HEK293 (cell line): Measurements from ENCODE around the gene EML6.

Source experiments
- CTCF ChIA-PET: fragments of 350-600 bp; formaldehyde crosslinking; extraction: SDS; loops from one replicate; lab custom pipeline; 2021; ENCODE audit warnings: antibody characterized with exemption; lab: Yijun Ruan, JAX
- POLR2A ChIA-PET: fragments of 300-600 bp; formaldehyde crosslinking; extraction: SDS; loops from one replicate; lab custom pipeline; 2020; ENCODE audit warnings: antibody characterized with exemption, inconsistent platforms; lab: Yijun Ruan, JAX
- H3K27ac ChIP-seq: fragments of 200-500 bp; sonication (Bioruptor generic); 2 replicates; pipeline ENCODE4 v1.5.1; 2014; ENCODE audit warnings: low read depth, low read length, control low read depth, inconsistent platforms; ENCODE audit errors: extremely low read depth
- H3K36me3 ChIP-seq, 2 experiments: fragments of 200-500 bp in 1 of 2; sonication (Bioruptor generic) in 1 of 2; 1 replicate in 1 of 2; 2 replicates in 1 of 2; pipeline ENCODE4 v1.5.1; 2014 to 2017; ENCODE audit warnings: inconsistent platforms in 2 of 2, low read length in 2 of 2; ENCODE audit not compliant: control insufficient read depth in 2 of 2, insufficient read depth in 1 of 2
- H3K4me1 ChIP-seq: fragments of 200-500 bp; sonication (Bioruptor generic); 2 replicates; pipeline ENCODE4 v1.5.1; 2014; ENCODE audit warnings: mild to moderate bottlenecking, low read length, inconsistent platforms; ENCODE audit not compliant: control insufficient read depth, insufficient read depth
- H3K4me3 ChIP-seq: 2 replicates; pipeline ENCODE4 v1.5.1; 2011; ENCODE audit warnings: low read depth, mild to moderate bottlenecking, control low read depth, low read length, moderate library complexity
- H3K9me3 ChIP-seq: fragments of 200-500 bp; sonication (Bioruptor generic); 2 replicates; pipeline ENCODE4 v1.5.1; 2014; ENCODE audit warnings: low read depth, low read length, inconsistent platforms; ENCODE audit not compliant: control insufficient read depth, insufficient read depth
- OVOL3 ChIP-seq: fragments of 450-650 bp; formaldehyde crosslinking; IDR thresholded peaks from 2 replicates; pipeline ENCODE4 v1.5.1; 2016; ENCODE audit warnings: missing biosample characterization, missing genetic modification characterization
- RBAK ChIP-seq: fragments of 450-650 bp; formaldehyde crosslinking; IDR thresholded peaks from 2 replicates; pipeline ENCODE4 v1.5.1; 2016; ENCODE audit warnings: missing biosample characterization, missing genetic modification characterization
- TCF7L2 ChIP-seq: IDR thresholded peaks from 2 replicates; pipeline ENCODE4 v1.6.1; 2011; ENCODE audit warnings: low read depth, mild to moderate bottlenecking, inconsistent platforms, low read length, moderate library complexity, borderline replicate concordance
- ZBTB8A ChIP-seq: fragments of 450-650 bp; formaldehyde crosslinking; IDR thresholded peaks from 2 replicates; pipeline ENCODE4 v1.5.1; 2016; ENCODE audit warnings: missing biosample characterization, missing genetic modification characterization
- ZIC2 ChIP-seq: fragments of 450-650 bp; formaldehyde crosslinking; IDR thresholded peaks from 2 replicates; pipeline ENCODE4 v1.5.1; 2016; ENCODE audit warnings: missing biosample characterization, missing genetic modification characterization
- ZNF157 ChIP-seq: fragments of 450-650 bp; formaldehyde crosslinking; IDR thresholded peaks from 2 replicates; pipeline ENCODE4 v1.5.1; 2016; ENCODE audit warnings: missing biosample characterization, missing genetic modification characterization
- ZNF19 ChIP-seq: fragments of 450-650 bp; formaldehyde crosslinking; IDR thresholded peaks from 2 replicates; pipeline ENCODE4; 2016; ENCODE audit warnings: missing biosample characterization, missing genetic modification characterization, low read depth
- ZNF214 ChIP-seq: fragments of 450-650 bp; formaldehyde crosslinking; IDR thresholded peaks from 2 replicates; pipeline ENCODE4 v1.5.1; 2017; ENCODE audit warnings: missing biosample characterization, mild to moderate bottlenecking, missing genetic modification characterization, borderline replicate concordance
- ZNF335 ChIP-seq: fragments of 450-650 bp; formaldehyde crosslinking; conservative IDR thresholded peaks from 2 replicates; pipeline ENCODE4 v1.5.1; 2016; ENCODE audit warnings: missing biosample characterization, missing genetic modification characterization
- ZNF433 ChIP-seq: fragments of 450-650 bp; formaldehyde crosslinking; IDR thresholded peaks from 2 replicates; pipeline ENCODE4 v1.5.1; 2016; ENCODE audit warnings: missing biosample characterization, missing genetic modification characterization, low read depth
- ZNF558 ChIP-seq: fragments of 450-650 bp; formaldehyde crosslinking; IDR thresholded peaks from 2 replicates; pipeline ENCODE4 v1.5.1; 2016; ENCODE audit warnings: missing biosample characterization, missing genetic modification characterization
- ZNF654 ChIP-seq: fragments of 450-650 bp; formaldehyde crosslinking; IDR thresholded peaks from 2 replicates; pipeline ENCODE4 v1.5.1; 2016; ENCODE audit warnings: low read depth, missing biosample characterization, missing genetic modification characterization
- ZNF776 ChIP-seq: fragments of 450-650 bp; formaldehyde crosslinking; IDR thresholded peaks from 2 replicates; pipeline ENCODE4 v1.5.0; 2017; ENCODE audit warnings: missing biosample characterization, missing genetic modification characterization, borderline replicate concordance
- ZNF843 ChIP-seq: fragments of 450-650 bp; formaldehyde crosslinking; IDR thresholded peaks from 2 replicates; pipeline ENCODE4 v1.5.1; 2016; ENCODE audit warnings: missing biosample characterization, missing genetic modification characterization
- TF ChIP-seq, protein P1 (sequence below): fragments of 450-650 bp; formaldehyde crosslinking; IDR thresholded peaks from 2 replicates; pipeline ENCODE4 v1.5.1; 2016; ENCODE audit warnings: missing biosample characterization, missing genetic modification characterization
- TF ChIP-seq, protein P2 (sequence below): fragments of 450-650 bp; formaldehyde crosslinking; IDR thresholded peaks from 2 replicates; pipeline ENCODE4 v1.5.1; 2016; ENCODE audit warnings: missing biosample characterization, missing genetic modification characterization, borderline replicate concordance
- TF ChIP-seq, protein P3 (sequence below): fragments of 450-650 bp; formaldehyde crosslinking; IDR thresholded peaks from 2 replicates; pipeline ENCODE4 v1.5.1; 2016; ENCODE audit warnings: missing biosample characterization, missing genetic modification characterization, borderline replicate concordance
- TF ChIP-seq, protein P4 (sequence below): fragments of 450-650 bp; formaldehyde crosslinking; IDR thresholded peaks from 2 replicates; pipeline ENCODE4 v1.5.1; 2016; ENCODE audit warnings: missing biosample characterization, missing genetic modification characterization, borderline replicate concordance
- TF ChIP-seq, protein P5 (sequence below): fragments of 450-650 bp; formaldehyde crosslinking; optimal IDR thresholded peaks from 2 replicates; pipeline ENCODE3; 2016; ENCODE audit warnings: missing biosample characterization, mild to moderate bottlenecking, missing genetic modification characterization
- TF ChIP-seq, protein P6 (sequence below): fragments of 450-650 bp; formaldehyde crosslinking; IDR thresholded peaks from 2 replicates; pipeline ENCODE4 v1.5.1; 2016; ENCODE audit warnings: missing biosample characterization, missing genetic modification characterization

EML6 gene

DNA sequence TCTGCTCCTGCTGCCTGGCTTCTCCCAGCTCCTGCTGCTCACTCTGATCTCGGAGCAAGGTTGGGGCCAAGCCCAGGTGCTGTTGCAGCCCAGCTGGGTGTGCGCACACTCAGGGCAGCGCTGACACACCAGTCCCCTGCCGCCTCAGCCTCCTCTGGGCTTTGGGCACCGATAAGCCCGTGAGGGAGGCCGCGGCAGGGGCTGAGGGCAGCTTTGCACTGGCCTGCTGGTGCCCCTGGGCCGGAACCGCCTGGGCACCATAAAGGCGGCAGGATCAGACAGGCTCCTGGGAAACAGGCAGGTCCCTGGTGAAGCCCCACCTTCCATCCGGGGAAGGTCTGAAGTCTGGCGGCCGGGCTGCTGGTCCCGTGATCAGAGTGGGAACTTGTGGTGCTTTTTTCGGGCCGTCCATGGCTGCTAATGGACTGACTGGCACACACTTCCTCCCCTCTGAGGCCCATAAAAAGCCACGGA, 14.1 kb upstream of the EML6 start:
- no peak overlapping the region for H3K4me3 ChIP-seq
- CTCF ChIA-PET, result interaction anchor here (0.7 to 1.5 kb wide), 2 partner anchors 18 to 656 kb away, joined by 3 to 5 read pairs; no protein-coding TSS in a partner anchor

More for the DNA sequence above, 14.1 kb upstream of the EML6 start:
- POLR2A ChIA-PET, result no interaction called here
- Histone ChIP-seq H3K27ac (no peak overlapping the region), H3K36me3 (no peaks in the 10 kb centered on the region), H3K4me1 (no peaks in the 10 kb centered on the region), H3K9me3 (no peaks in the 10 kb centered on the region)
- TF ChIP-seq TCF7L2 (no peak), ZNF214 (tag by site-specific recombination) (no peak), ZNF19 (no peak), OVOL3 (no peak), ZBTB8A (no peak), ZNF335 (tag by site-specific recombination) (no peak), RBAK (tag by site-specific recombination) (no peak), ZNF776 (no peak), ZNF843 (tag by site-specific recombination) (no peak), ZIC2 (tag by site-specific recombination) (no peak), ZNF654 (tag by site-specific recombination) (no peak), ZNF157 (tag by site-specific recombination) (no peak), ZNF433 (tag by site-specific recombination) (no peak), ZNF558 (tag by site-specific recombination) (no peak)
- TF ChIP-seq, protein P1, sequence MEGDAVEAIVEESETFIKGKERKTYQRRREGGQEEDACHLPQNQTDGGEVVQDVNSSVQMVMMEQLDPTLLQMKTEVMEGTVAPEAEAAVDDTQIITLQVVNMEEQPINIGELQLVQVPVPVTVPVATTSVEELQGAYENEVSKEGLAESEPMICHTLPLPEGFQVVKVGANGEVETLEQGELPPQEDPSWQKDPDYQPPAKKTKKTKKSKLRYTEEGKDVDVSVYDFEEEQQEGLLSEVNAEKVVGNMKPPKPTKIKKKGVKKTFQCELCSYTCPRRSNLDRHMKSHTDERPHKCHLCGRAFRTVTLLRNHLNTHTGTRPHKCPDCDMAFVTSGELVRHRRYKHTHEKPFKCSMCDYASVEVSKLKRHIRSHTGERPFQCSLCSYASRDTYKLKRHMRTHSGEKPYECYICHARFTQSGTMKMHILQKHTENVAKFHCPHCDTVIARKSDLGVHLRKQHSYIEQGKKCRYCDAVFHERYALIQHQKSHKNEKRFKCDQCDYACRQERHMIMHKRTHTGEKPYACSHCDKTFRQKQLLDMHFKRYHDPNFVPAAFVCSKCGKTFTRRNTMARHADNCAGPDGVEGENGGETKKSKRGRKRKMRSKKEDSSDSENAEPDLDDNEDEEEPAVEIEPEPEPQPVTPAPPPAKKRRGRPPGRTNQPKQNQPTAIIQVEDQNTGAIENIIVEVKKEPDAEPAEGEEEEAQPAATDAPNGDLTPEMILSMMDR (tag by site-specific recombination), result no peak
- TF ChIP-seq, protein P2, sequence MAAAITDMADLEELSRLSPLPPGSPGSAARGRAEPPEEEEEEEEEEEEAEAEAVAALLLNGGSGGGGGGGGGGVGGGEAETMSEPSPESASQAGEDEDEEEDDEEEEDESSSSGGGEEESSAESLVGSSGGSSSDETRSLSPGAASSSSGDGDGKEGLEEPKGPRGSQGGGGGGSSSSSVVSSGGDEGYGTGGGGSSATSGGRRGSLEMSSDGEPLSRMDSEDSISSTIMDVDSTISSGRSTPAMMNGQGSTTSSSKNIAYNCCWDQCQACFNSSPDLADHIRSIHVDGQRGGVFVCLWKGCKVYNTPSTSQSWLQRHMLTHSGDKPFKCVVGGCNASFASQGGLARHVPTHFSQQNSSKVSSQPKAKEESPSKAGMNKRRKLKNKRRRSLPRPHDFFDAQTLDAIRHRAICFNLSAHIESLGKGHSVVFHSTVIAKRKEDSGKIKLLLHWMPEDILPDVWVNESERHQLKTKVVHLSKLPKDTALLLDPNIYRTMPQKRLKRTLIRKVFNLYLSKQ (tag by site-specific recombination), result no peak
- TF ChIP-seq, protein P3, sequence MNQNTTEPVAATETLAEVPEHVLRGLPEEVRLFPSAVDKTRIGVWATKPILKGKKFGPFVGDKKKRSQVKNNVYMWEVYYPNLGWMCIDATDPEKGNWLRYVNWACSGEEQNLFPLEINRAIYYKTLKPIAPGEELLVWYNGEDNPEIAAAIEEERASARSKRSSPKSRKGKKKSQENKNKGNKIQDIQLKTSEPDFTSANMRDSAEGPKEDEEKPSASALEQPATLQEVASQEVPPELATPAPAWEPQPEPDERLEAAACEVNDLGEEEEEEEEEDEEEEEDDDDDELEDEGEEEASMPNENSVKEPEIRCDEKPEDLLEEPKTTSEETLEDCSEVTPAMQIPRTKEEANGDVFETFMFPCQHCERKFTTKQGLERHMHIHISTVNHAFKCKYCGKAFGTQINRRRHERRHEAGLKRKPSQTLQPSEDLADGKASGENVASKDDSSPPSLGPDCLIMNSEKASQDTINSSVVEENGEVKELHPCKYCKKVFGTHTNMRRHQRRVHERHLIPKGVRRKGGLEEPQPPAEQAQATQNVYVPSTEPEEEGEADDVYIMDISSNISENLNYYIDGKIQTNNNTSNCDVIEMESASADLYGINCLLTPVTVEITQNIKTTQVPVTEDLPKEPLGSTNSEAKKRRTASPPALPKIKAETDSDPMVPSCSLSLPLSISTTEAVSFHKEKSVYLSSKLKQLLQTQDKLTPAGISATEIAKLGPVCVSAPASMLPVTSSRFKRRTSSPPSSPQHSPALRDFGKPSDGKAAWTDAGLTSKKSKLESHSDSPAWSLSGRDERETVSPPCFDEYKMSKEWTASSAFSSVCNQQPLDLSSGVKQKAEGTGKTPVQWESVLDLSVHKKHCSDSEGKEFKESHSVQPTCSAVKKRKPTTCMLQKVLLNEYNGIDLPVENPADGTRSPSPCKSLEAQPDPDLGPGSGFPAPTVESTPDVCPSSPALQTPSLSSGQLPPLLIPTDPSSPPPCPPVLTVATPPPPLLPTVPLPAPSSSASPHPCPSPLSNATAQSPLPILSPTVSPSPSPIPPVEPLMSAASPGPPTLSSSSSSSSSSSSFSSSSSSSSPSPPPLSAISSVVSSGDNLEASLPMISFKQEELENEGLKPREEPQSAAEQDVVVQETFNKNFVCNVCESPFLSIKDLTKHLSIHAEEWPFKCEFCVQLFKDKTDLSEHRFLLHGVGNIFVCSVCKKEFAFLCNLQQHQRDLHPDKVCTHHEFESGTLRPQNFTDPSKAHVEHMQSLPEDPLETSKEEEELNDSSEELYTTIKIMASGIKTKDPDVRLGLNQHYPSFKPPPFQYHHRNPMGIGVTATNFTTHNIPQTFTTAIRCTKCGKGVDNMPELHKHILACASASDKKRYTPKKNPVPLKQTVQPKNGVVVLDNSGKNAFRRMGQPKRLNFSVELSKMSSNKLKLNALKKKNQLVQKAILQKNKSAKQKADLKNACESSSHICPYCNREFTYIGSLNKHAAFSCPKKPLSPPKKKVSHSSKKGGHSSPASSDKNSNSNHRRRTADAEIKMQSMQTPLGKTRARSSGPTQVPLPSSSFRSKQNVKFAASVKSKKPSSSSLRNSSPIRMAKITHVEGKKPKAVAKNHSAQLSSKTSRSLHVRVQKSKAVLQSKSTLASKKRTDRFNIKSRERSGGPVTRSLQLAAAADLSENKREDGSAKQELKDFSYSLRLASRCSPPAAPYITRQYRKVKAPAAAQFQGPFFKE, result no peak
- TF ChIP-seq, protein P4, sequence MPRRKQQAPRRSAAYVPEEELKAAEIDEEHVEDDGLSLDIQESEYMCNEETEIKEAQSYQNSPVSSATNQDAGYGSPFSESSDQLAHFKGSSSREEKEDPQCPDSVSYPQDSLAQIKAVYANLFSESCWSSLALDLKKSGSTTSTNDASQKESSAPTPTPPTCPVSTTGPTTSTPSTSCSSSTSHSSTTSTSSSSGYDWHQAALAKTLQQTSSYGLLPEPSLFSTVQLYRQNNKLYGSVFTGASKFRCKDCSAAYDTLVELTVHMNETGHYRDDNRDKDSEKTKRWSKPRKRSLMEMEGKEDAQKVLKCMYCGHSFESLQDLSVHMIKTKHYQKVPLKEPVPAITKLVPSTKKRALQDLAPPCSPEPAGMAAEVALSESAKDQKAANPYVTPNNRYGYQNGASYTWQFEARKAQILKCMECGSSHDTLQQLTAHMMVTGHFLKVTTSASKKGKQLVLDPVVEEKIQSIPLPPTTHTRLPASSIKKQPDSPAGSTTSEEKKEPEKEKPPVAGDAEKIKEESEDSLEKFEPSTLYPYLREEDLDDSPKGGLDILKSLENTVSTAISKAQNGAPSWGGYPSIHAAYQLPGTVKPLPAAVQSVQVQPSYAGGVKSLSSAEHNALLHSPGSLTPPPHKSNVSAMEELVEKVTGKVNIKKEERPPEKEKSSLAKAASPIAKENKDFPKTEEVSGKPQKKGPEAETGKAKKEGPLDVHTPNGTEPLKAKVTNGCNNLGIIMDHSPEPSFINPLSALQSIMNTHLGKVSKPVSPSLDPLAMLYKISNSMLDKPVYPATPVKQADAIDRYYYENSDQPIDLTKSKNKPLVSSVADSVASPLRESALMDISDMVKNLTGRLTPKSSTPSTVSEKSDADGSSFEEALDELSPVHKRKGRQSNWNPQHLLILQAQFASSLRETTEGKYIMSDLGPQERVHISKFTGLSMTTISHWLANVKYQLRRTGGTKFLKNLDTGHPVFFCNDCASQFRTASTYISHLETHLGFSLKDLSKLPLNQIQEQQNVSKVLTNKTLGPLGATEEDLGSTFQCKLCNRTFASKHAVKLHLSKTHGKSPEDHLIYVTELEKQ (tag by site-specific recombination), result no peak
- TF ChIP-seq, protein P5, sequence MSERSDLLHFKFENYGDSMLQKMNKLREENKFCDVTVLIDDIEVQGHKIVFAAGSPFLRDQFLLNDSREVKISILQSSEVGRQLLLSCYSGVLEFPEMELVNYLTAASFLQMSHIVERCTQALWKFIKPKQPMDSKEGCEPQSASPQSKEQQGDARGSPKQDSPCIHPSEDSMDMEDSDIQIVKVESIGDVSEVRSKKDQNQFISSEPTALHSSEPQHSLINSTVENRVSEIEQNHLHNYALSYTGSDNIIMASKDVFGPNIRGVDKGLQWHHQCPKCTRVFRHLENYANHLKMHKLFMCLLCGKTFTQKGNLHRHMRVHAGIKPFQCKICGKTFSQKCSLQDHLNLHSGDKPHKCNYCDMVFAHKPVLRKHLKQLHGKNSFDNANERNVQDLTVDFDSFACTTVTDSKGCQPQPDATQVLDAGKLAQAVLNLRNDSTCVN (tag by site-specific recombination), result no peak
- TF ChIP-seq, protein P6, sequence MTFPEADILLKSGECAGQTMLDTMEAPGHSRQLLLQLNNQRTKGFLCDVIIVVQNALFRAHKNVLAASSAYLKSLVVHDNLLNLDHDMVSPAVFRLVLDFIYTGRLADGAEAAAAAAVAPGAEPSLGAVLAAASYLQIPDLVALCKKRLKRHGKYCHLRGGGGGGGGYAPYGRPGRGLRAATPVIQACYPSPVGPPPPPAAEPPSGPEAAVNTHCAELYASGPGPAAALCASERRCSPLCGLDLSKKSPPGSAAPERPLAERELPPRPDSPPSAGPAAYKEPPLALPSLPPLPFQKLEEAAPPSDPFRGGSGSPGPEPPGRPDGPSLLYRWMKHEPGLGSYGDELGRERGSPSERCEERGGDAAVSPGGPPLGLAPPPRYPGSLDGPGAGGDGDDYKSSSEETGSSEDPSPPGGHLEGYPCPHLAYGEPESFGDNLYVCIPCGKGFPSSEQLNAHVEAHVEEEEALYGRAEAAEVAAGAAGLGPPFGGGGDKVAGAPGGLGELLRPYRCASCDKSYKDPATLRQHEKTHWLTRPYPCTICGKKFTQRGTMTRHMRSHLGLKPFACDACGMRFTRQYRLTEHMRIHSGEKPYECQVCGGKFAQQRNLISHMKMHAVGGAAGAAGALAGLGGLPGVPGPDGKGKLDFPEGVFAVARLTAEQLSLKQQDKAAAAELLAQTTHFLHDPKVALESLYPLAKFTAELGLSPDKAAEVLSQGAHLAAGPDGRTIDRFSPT, result no peak
- TF ChIP-seq, all 188 proteins: peak for 0
